Upper lobe of left lung (tissue), 4 donors: ENCODE data around the gene SCFD2.

ENCODE experiments used
- CTCF ChIP-seq, 6 experiments: fragments of 450-650 bp in 4 of 6; fragments of 200-600 bp in 2 of 6; sonication (generic) in 2 of 6; IDR thresholded peaks; one replicate each; pipeline ENCODE4 v1.5.1; 2016 to 2019; ENCODE audit warnings: antibody characterized with exemption in 6 of 6
- EP300 ChIP-seq, 4 donors: sonication (generic); formaldehyde crosslinking; IDR thresholded peaks; one replicate each; pipeline ENCODE4 v1.5.1; 2017; ENCODE audit warnings: antibody characterized with exemption in 4 of 4, control low read depth in 2 of 4
- POLR2A ChIP-seq, 4 donors: fragments of 450-650 bp; IDR thresholded peaks; one replicate each; pipeline ENCODE4 v1.5.1; 2016 to 2017; ENCODE audit warnings: antibody characterized with exemption in 4 of 4, mild to moderate bottlenecking in 2 of 4

- TF ChIP-seq CTCF (IDR thresholded peaks at IDR 0.05) (no peak), POLR2A (IDR thresholded peaks at IDR 0.05) (no peak), EP300 (IDR thresholded peaks at IDR 0.05) (no peak)
Measured at GRCh38 chr4:53234111-53234510, 131.8 kb downstream of the SCFD2 start.
